HK-2 (cell line): ENCODE measurements around the gene TAS2R43.
"Not testable (repeated sequence)": the region's sequence is repeated elsewhere in the genome, so short reads cannot be mapped to it uniquely, and the experiment has no call there.

ENCODE experiments used
- DNase-seq: peaks from one replicate; pipeline ENCODE4 v3.0.0-alpha.2; 2018; ENCODE audit not compliant: unreplicated experiment

Gene TAS2R43

DNA sequence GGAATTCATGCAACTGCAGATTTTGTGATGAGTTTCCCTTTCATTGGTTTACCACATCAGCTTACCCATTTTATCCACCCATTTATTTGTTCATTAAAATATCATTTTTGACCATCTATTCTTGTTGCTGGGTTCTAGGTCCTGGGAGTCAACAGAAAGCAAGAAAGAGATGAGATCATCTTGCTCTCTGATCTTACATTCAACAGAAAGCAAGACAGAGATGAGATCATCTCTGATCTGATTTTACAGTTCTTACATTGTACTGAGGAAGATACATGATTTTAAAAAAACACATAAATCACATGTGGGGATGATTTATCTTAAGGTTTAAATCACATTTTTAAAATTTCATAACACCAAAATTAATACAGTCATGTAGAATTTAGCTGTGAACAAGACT lies 32.3 kb downstream of the TAS2R43 start:
- no peak for DNase-seq

DNA sequence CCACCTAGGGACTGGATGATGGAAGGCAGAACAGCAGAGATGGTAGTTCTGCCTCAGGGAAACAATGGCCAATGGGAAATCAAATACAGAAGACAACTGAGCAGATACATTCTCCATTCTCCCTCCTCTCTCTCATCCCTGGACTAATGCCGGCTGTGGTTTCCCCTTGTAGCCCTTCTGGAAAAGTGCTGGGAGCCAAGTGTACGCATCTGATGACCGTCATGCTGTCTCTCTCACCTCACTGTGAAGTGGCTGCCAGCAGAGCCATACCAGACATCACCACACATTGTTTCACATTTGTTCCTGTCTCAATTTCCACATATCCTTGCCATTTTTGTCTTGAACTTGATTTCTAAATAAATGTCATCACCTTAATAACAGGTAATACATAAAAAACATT lies 33.1 kb downstream of the TAS2R43 start:
- no peak for DNase-seq

DNA sequence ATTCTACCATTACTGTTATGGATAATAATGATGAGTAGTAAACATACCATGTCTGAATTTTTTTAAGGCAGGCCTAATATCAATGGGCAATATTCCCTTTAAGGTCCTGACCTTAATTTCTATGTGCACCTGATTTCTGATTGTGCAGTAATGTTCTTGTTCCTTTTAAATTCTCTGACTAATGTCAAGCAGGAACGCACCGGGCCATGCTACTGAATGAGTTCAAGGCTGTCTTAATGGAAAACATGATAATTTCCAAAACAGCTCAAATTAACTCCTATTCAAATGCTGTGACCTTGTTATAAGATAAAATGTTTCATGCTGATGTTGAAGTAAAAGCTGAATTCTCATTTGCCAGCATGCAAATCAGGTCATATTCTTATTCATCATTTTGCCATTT lies 36.8 kb downstream of the TAS2R43 start:
- no peak for DNase-seq

DNA sequence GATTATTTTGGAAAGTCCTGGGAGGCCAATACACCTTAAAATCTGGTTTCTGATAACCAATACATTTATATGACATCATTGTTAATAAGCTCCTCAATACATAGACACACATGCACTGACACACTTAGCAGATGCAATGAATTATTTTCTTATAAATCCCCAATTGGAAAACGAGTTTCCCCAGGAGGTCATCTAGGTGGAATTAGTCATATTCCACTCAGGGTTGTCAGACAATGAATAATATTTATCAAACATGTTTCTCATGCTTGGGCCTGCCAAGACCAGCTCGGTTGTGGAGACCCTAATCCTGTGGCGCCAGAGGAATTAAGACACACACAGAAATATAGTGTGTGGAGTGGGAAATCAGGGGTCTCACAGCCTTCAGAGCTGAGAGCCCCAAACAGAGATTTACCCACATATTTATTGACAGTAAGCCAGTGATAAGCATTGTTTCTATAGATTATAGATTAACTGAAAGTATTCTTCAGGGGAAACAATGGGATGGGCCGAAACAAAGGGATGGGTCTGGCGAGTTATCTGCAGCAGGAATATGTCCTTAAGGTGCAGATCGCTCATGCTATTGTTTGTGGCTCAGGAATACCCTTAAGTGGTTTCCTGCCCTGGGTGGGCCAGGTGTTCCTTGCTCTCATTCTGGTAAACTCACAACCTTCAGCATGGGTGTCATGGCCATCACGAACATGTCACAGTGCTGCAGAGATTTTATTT lies 42.1 kb downstream of the TAS2R43 start:
- DNase-seq, result not testable (repeated sequence)

DNA sequence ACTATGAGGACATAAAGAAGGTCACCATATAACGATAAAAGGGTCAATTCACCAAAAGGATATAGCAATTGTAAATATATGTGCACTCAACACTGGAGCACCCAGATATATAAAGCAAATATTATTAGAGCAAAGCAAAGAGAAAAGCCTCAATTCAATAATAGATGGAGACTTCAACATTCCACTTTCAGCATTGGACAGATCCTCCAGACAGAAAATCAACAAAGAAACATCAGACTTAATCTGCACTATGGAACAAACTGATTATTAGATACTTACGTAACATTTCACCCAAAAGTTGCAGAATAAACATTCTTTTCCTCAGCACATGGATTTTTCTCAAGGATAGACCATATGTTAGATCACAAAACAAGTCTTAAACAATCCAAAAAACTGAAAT lies 50.7 kb downstream of the TAS2R43 start:
- DNase-seq, result not testable (repeated sequence)
